GM23338 (cell line): ENCODE measurements around the gene SMYD3. TPM values are rescaled to one million over a fixed set of nuclear protein-coding genes. Genes with fewer than 3 reads are reported as not detected.

Experiments used
- ATAC-seq: fragments of 200-7000 bp; cut with Tn5 transposase; 3 replicates; pipeline ENCODE4 v1.9.1; 2020
- DNase-seq: peaks from one replicate; pipeline ENCODE4 v3.0.0-alpha.2; 2015; ENCODE audit warnings: low spot score
- H2AFZ ChIP-seq: fragments of 200-600 bp; sonication (generic); 2 replicates; pipeline ENCODE4 v1.8.0; 2016; ENCODE audit warnings: antibody characterized with exemption, mild to moderate bottlenecking, moderate library complexity
- H3F3A ChIP-seq: fragments of 200-600 bp; sonication (generic); replicated peaks from 2 replicates; pipeline ENCODE4 v1.8.0; 2017; ENCODE audit warnings: antibody characterized with exemption, mixed run types, low read depth
- H3K27ac ChIP-seq: fragments of 200-600 bp; sonication (generic); 2 replicates; pipeline ENCODE4 v1.6.1; 2016; ENCODE audit warnings: low read depth
- H3K27me3 ChIP-seq: fragments of 200-600 bp; sonication (generic); 2 replicates; pipeline ENCODE4 v1.8.0; 2016; ENCODE audit warnings: mild to moderate bottlenecking, mixed run types, moderate library complexity; ENCODE audit not compliant: insufficient read depth
- H3K36me3 ChIP-seq: fragments of 200-600 bp; sonication (generic); 2 replicates; pipeline ENCODE4 v1.8.0; 2016; ENCODE audit warnings: mild to moderate bottlenecking; ENCODE audit not compliant: insufficient read depth
- H3K4me1 ChIP-seq: fragments of 200-600 bp; sonication (generic); 2 replicates; pipeline ENCODE4 v1.8.0; 2016; ENCODE audit warnings: mild to moderate bottlenecking, moderate library complexity; ENCODE audit not compliant: insufficient read depth
- H3K4me2 ChIP-seq: fragments of 200-600 bp; sonication (generic); 2 replicates; pipeline ENCODE4 v1.7.1; 2017; ENCODE audit warnings: mixed run types
- H3K4me3 ChIP-seq: fragments of 200-600 bp; sonication (generic); 2 replicates; pipeline ENCODE4 v1.6.1; 2016; ENCODE audit warnings: mixed run types
- H3K79me2 ChIP-seq: fragments of 200-600 bp; sonication (generic); replicated peaks from 2 replicates; pipeline ENCODE4 v1.8.0; 2017; ENCODE audit warnings: mild to moderate bottlenecking; ENCODE audit not compliant: insufficient read depth
- H3K9me2 ChIP-seq: fragments of 200-600 bp; sonication (generic); 2 replicates; pipeline ENCODE4 v1.8.0; 2017; ENCODE audit not compliant: insufficient read depth
- H4K20me1 ChIP-seq: fragments of 200-600 bp; sonication (generic); replicated peaks from 2 replicates; pipeline ENCODE4 v1.8.0; 2017; ENCODE audit warnings: mild to moderate bottlenecking; ENCODE audit not compliant: insufficient read depth
- H3K27ac Mint-ChIP-seq: 2 replicates; pipeline ENCODE4 v1.8.0; 2020; ENCODE audit warnings: inconsistent platforms, mild to moderate bottlenecking, moderate library complexity, mixed read lengths
- H3K27me3 Mint-ChIP-seq: 3 replicates; pipeline ENCODE4 v1.8.0; 2022; ENCODE audit warnings: low read depth, mild to moderate bottlenecking, moderate library complexity, mixed read lengths, inconsistent platforms; ENCODE audit not compliant: insufficient read depth, poor library complexity
- H3K36me3 Mint-ChIP-seq: 3 replicates; pipeline ENCODE4 v1.8.0; 2021; ENCODE audit warnings: low read depth, mild to moderate bottlenecking, inconsistent platforms, moderate library complexity, mixed read lengths
- H3K4me1 Mint-ChIP-seq: 3 replicates; pipeline ENCODE4 v1.8.0; 2020; ENCODE audit warnings: mild to moderate bottlenecking, inconsistent platforms, mixed read lengths
- H3K4me3 Mint-ChIP-seq: 3 replicates; pipeline ENCODE4 v1.8.0; 2021; ENCODE audit warnings: moderate library complexity, mild to moderate bottlenecking, inconsistent platforms, mixed read lengths
- H3K9me3 Mint-ChIP-seq: 3 replicates; pipeline ENCODE4 v1.8.0; 2020; ENCODE audit warnings: moderate library complexity, mild to moderate bottlenecking, inconsistent platforms, mixed read lengths
- CREB1 ChIP-seq: fragments of 250-450 bp; sonication (Bioruptor Pico); IDR thresholded peaks from 2 replicates; pipeline ENCODE4 v1.5.0; 2020; ENCODE audit warnings: low read depth, mild to moderate bottlenecking, moderate library complexity
- ETS1 ChIP-seq: IDR thresholded peaks from 2 replicates; pipeline ENCODE4 v1.6.1; 2016; ENCODE audit warnings: antibody characterized with exemption
- EZH2 ChIP-seq: fragments of 200-600 bp; sonication (generic); IDR thresholded peaks from one replicate; pipeline ENCODE4 v1.8.0; 2017; ENCODE audit warnings: antibody characterized with exemption, mild to moderate bottlenecking, low read depth; ENCODE audit not compliant: unreplicated experiment
- EZH2phosphoT487 ChIP-seq: fragments of 200-600 bp; sonication (generic); IDR thresholded peaks from one replicate; pipeline ENCODE4 v1.8.1; 2018; ENCODE audit warnings: antibody characterized with exemption; ENCODE audit not compliant: unreplicated experiment
- JUNB ChIP-seq: IDR thresholded peaks from one replicate; pipeline ENCODE4 v1.6.1; 2016; ENCODE audit warnings: antibody characterized with exemption; ENCODE audit not compliant: unreplicated experiment
- NANOG ChIP-seq: IDR thresholded peaks from 2 replicates; pipeline ENCODE4 v1.6.1; 2016; ENCODE audit warnings: antibody characterized with exemption, borderline replicate concordance
- POLR2AphosphoS5 ChIP-seq: IDR thresholded peaks from 2 replicates; pipeline ENCODE4 v1.6.1; 2016; ENCODE audit warnings: antibody characterized with exemption, low read depth
- REST ChIP-seq: IDR thresholded peaks from one replicate; pipeline ENCODE4 v1.6.1; 2018; ENCODE audit warnings: antibody characterized with exemption; ENCODE audit not compliant: unreplicated experiment
- STAT1 ChIP-seq: IDR thresholded peaks from one replicate; pipeline ENCODE4 v1.6.1; 2016; ENCODE audit warnings: antibody characterized with exemption; ENCODE audit not compliant: unreplicated experiment
- ZNF114 ChIP-seq: fragments of 250-450 bp; sonication (Bioruptor Pico); IDR thresholded peaks from 2 replicates; pipeline ENCODE4 v1.5.0; 2020; ENCODE audit warnings: mild to moderate bottlenecking, moderate library complexity
- ZNF331 ChIP-seq: fragments of 250-450 bp; sonication (Bioruptor Pico); IDR thresholded peaks from 2 replicates; pipeline ENCODE4 v1.5.0; 2020; ENCODE audit warnings: low read depth, mild to moderate bottlenecking, moderate library complexity
- ZNF462 ChIP-seq: fragments of 250-450 bp; sonication (Bioruptor Pico); IDR thresholded peaks from 2 replicates; pipeline ENCODE4 v1.5.0; 2020; ENCODE audit warnings: mild to moderate bottlenecking, moderate library complexity
- polyA plus RNA-seq: library from polyadenylated mRNA; unstranded; fragments of >200 nt; fragmentation: Nextera tagmentation; extraction: Ambion mirVana; gene quantifications from 2 replicates; pipeline ENCODE4 v1.2.1, GENCODE V29; 2016
- total RNA-seq: library from RNA; depleted of rRNA; stranded (reverse); fragments of >200 nt; shearing (Covaris generic); gene quantifications from 2 replicates; pipeline ENCODE4 v1.2.3, GENCODE V29; 2014
- TF ChIP-seq, protein P1 (sequence below), 2 experiments: fragments of 200-600 bp in 1 of 2; sonication (generic) in 1 of 2; conservative IDR thresholded peaks; 2 replicates each; pipeline versions ENCODE4 v1.5.1 to v1.6.1; 2016 to 2017; ENCODE audit warnings: antibody characterized with exemption in 2 of 2, low read depth in 2 of 2, mild to moderate bottlenecking in 2 of 2, moderate library complexity in 1 of 2

The SMYD3 gene
- total and polyA plus RNA-seq, 2 experiments from 2014 or later: 31.8 to 34.4 TPM

DNA sequence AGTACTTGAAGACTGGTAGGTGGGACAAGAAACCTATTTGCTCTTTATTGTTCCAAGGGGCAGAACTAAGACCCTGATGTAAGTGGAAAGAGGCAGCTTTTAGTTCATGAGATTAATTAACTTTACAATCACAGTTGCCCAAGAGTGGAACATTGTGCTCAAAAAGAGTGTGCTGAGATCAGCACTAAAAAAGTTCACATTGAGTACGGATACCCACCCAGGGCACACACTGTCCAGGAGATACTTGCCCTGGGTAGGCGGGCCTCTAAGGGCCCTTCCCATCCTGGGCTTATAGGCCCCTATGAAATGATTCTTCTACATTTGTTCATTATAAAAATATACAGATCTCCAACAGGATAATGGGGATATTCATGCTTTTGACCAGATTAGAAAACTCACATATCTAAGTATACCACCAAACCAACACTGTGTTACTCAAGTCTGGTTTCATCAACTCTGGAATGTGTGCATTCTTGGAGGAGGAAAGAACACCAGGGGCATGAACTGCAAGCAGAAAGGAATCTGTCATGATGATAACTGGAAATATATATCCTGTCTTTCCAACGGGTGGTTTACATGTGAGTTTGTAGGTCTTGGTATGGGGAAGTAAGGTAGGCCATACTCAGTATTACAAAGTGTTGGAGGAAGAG lies 626.2 kb downstream of the SMYD3 start:
- no peaks in the 10 kb centered on the region for H3K4me1 Mint-ChIP-seq
- H3K4me1 ChIP-seq: no peaks in the 10 kb centered on the region
- peaks cover 9% of the 10 kb centered on the region; the same call in 1 of the 3 replicates for H3K36me3 Mint-ChIP-seq

More for the DNA sequence above, 626.2 kb downstream of the SMYD3 start:
- Mint-ChIP-seq H3K27me3 (no peaks in the 10 kb centered on the region), H3K27ac (no peak overlapping the region), H3K4me3 (no peak overlapping the region), H3K9me3 (no peaks in the 10 kb centered on the region; the same call in 2 of the 3 replicates)
- H3K27ac ChIP-seq: no peak overlapping the region
- no peak overlapping the region for H3K4me2 ChIP-seq
- TF ChIP-seq CREB1 (CRISPR knock-in tag) (no peak), ETS1 (no peak), POLR2AphosphoS5 (no peak), REST (no peak), STAT1 (no peak), ZNF462 (CRISPR knock-in tag) (no peak), NANOG (no peak), EZH2phosphoT487 (no peak), ZNF114 (CRISPR knock-in tag) (no peak), EZH2 (no peak), JUNB (no peak), ZNF331 (CRISPR knock-in tag) (no peak)
- TF ChIP-seq, protein P1, sequence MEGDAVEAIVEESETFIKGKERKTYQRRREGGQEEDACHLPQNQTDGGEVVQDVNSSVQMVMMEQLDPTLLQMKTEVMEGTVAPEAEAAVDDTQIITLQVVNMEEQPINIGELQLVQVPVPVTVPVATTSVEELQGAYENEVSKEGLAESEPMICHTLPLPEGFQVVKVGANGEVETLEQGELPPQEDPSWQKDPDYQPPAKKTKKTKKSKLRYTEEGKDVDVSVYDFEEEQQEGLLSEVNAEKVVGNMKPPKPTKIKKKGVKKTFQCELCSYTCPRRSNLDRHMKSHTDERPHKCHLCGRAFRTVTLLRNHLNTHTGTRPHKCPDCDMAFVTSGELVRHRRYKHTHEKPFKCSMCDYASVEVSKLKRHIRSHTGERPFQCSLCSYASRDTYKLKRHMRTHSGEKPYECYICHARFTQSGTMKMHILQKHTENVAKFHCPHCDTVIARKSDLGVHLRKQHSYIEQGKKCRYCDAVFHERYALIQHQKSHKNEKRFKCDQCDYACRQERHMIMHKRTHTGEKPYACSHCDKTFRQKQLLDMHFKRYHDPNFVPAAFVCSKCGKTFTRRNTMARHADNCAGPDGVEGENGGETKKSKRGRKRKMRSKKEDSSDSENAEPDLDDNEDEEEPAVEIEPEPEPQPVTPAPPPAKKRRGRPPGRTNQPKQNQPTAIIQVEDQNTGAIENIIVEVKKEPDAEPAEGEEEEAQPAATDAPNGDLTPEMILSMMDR (conservative IDR thresholded peaks at IDR 0.05; ENCODE audit: low read depth in 2 of 2): no peak
- H3K4me3 ChIP-seq: no peak overlapping the region
- DNase-seq (no peak), ATAC-seq (no peak)
- H3K9me2 ChIP-seq: no peaks in the 10 kb centered on the region
- H3F3A ChIP-seq: no peaks in the 10 kb centered on the region
- no peak overlapping the region for H2AFZ ChIP-seq
- no peaks in the 10 kb centered on the region for H3K27me3 ChIP-seq
- 0 out of 2 replicates have a peak, but pooled peaks cover 2% of the 10 kb centered on the region for H3K36me3 ChIP-seq
- H3K79me2 ChIP-seq: no peaks in the 10 kb centered on the region
- no peaks in the 10 kb centered on the region for H4K20me1 ChIP-seq
